Neural progenitor cell (in vitro differentiated cells): ENCODE results near the gene ARHGAP29. TPM values are rescaled to one million over a fixed set of nuclear protein-coding genes. Genes with fewer than 3 reads are reported as not detected.

Experiments
- DNase-seq: peaks from one replicate; pipeline ENCODE4 v3.0.0-alpha.2; 2016; ENCODE audit warnings: low spot score
- H2AFZ ChIP-seq: fragments of 200-600 bp; sonication (generic); replicated peaks from 2 replicates; pipeline ENCODE4 v1.6.1; 2016; ENCODE audit warnings: antibody characterized with exemption
- H3F3A ChIP-seq: fragments of 200-600 bp; sonication (generic); 2 replicates; pipeline ENCODE4 v1.6.1; 2016; ENCODE audit warnings: antibody characterized with exemption, low read depth
- H3K27ac ChIP-seq: fragments of 200-600 bp; sonication (generic); 2 replicates; pipeline ENCODE4 v1.5.1; 2016; ENCODE audit warnings: mild to moderate bottlenecking
- H3K27me3 ChIP-seq: fragments of 200-600 bp; sonication (generic); 2 replicates; pipeline ENCODE4 v1.6.1; 2016; ENCODE audit warnings: mild to moderate bottlenecking, moderate library complexity
- H3K36me3 ChIP-seq: fragments of 200-600 bp; sonication (generic); 2 replicates; pipeline ENCODE4 v1.5.1; 2016
- H3K4me1 ChIP-seq: fragments of 200-600 bp; sonication (generic); 2 replicates; pipeline ENCODE4 v1.6.1; 2016; ENCODE audit warnings: mixed run types
- H3K4me2 ChIP-seq: fragments of 200-600 bp; sonication (generic); 2 replicates; pipeline ENCODE4 v1.6.1; 2016
- H3K4me3 ChIP-seq: fragments of 200-600 bp; sonication (generic); 2 replicates; pipeline ENCODE4 v1.5.1; 2016
- H3K79me2 ChIP-seq: fragments of 200-600 bp; sonication (generic); 2 replicates; pipeline ENCODE4 v1.6.1; 2016; ENCODE audit warnings: low read depth
- H3K9ac ChIP-seq: fragments of 200-600 bp; sonication (generic); 2 replicates; pipeline ENCODE4 v1.6.1; 2016
- H3K9me3 ChIP-seq: fragments of 200-600 bp; sonication (generic); 2 replicates; pipeline ENCODE4 v1.5.1; 2016; ENCODE audit warnings: low read depth
- H4K20me1 ChIP-seq: fragments of 200-600 bp; sonication (generic); 2 replicates; pipeline ENCODE4 v1.6.1; 2016; ENCODE audit warnings: low read depth
- H3K27ac Mint-ChIP-seq: 3 replicates; pipeline ENCODE4 v1.8.0; 2021; ENCODE audit warnings: mixed read lengths
- H3K27me3 Mint-ChIP-seq: 2 replicates; pipeline ENCODE4 v1.8.0; 2022; ENCODE audit warnings: low read depth, mild to moderate bottlenecking, inconsistent platforms, moderate library complexity, mixed read lengths; ENCODE audit not compliant: insufficient read depth
- H3K36me3 Mint-ChIP-seq: 3 replicates; pipeline ENCODE4 v1.8.0; 2021; ENCODE audit warnings: mixed read lengths
- H3K4me1 Mint-ChIP-seq: 3 replicates; pipeline ENCODE4 v1.8.0; 2021; ENCODE audit warnings: mixed read lengths
- H3K4me3 Mint-ChIP-seq: 3 replicates; pipeline ENCODE4 v1.8.0; 2021; ENCODE audit warnings: mild to moderate bottlenecking, moderate library complexity, mixed read lengths
- H3K9me3 Mint-ChIP-seq: 3 replicates; pipeline ENCODE4 v1.8.0; 2020; ENCODE audit warnings: mixed read lengths
- EZH2 ChIP-seq: fragments of 200-600 bp; sonication (generic); IDR thresholded peaks from 2 replicates; pipeline ENCODE4 v1.6.1; 2017; ENCODE audit warnings: antibody characterized with exemption, mild to moderate bottlenecking, moderate library complexity
- EZH2phosphoT487 ChIP-seq: fragments of 200-600 bp; sonication (generic); IDR thresholded peaks from 2 replicates; pipeline ENCODE4 v1.6.1; 2017; ENCODE audit warnings: antibody characterized with exemption
- total RNA-seq: library from RNA; depleted of rRNA; stranded (reverse); fragments of >200 nt; gene quantifications from 2 replicates; pipeline ENCODE4 v1.2.3, GENCODE V29; 2015; ENCODE audit warnings: low replicate concordance
- TF ChIP-seq, protein P1 (sequence below): fragments of 200-600 bp; sonication (generic); IDR thresholded peaks from 2 replicates; pipeline ENCODE4 v1.5.1; 2017; ENCODE audit warnings: antibody characterized with exemption, mild to moderate bottlenecking

Gene ARHGAP29
- total RNA-seq, 1 donor from 2014 or later: 14.8 TPM

DNA sequence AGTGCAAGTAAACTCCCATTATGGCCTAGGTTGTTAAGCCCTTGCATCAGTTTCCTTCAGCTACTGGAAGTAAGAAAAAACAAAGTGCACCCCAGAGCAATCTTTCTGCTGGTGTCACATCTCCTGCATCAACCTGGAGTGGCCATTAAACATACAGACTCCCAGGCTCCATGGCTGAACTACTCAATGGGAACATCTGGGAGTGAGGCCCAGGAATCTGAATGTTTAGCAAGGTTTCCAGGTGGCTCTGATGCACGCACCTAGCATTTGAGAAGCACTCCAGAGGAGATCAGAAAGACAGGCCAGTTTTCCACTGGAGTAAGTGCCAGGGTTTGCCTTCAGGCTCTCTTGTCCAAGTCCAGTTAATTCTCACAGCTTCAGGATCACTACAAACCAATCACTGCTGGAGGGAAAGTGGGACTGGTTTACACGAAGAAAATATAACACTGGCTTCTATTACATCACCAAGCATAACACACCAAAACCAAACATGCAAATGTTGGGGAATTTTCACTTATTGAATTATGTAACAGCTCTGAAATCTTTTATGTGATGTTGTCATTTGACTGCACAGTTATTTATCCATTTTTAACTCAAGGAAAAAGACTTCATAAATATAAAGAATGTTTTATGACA is 94.1 kb downstream of the ARHGAP29 start:
- no peak for DNase-seq
- TF ChIP-seq EZH2: no peak
- no peak for TF ChIP-seq EZH2phosphoT487
- TF ChIP-seq, protein P1, sequence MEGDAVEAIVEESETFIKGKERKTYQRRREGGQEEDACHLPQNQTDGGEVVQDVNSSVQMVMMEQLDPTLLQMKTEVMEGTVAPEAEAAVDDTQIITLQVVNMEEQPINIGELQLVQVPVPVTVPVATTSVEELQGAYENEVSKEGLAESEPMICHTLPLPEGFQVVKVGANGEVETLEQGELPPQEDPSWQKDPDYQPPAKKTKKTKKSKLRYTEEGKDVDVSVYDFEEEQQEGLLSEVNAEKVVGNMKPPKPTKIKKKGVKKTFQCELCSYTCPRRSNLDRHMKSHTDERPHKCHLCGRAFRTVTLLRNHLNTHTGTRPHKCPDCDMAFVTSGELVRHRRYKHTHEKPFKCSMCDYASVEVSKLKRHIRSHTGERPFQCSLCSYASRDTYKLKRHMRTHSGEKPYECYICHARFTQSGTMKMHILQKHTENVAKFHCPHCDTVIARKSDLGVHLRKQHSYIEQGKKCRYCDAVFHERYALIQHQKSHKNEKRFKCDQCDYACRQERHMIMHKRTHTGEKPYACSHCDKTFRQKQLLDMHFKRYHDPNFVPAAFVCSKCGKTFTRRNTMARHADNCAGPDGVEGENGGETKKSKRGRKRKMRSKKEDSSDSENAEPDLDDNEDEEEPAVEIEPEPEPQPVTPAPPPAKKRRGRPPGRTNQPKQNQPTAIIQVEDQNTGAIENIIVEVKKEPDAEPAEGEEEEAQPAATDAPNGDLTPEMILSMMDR: no peak
- H3K27ac ChIP-seq: no peak overlapping the region
- H3K4me2 ChIP-seq: no peak overlapping the region
- no peaks in the 10 kb centered on the region for H3K79me2 ChIP-seq
- H3K36me3 ChIP-seq: no peaks in the 10 kb centered on the region
- H3K4me1 Mint-ChIP-seq: no peaks in the 10 kb centered on the region
- H3K4me1 ChIP-seq: peaks cover 7% of the 10 kb centered on the region
- no peak overlapping the region for H3K4me3 Mint-ChIP-seq
- H3K27me3 Mint-ChIP-seq: no peaks in the 10 kb centered on the region
- H3K36me3 Mint-ChIP-seq: no peaks in the 10 kb centered on the region
- H3K9ac ChIP-seq: no peak overlapping the region
- H3K4me3 ChIP-seq: no peak overlapping the region
- H3K27me3 ChIP-seq: no peaks in the 10 kb centered on the region
- no peaks in the 10 kb centered on the region for H3F3A ChIP-seq
- H3K9me3 ChIP-seq: no peaks in the 10 kb centered on the region
- no peak overlapping the region for H3K27ac Mint-ChIP-seq
- H3K9me3 Mint-ChIP-seq: peaks cover 6% of the 10 kb centered on the region
- H4K20me1 ChIP-seq: no peaks in the 10 kb centered on the region
- no peak overlapping the region for H2AFZ ChIP-seq

DNA sequence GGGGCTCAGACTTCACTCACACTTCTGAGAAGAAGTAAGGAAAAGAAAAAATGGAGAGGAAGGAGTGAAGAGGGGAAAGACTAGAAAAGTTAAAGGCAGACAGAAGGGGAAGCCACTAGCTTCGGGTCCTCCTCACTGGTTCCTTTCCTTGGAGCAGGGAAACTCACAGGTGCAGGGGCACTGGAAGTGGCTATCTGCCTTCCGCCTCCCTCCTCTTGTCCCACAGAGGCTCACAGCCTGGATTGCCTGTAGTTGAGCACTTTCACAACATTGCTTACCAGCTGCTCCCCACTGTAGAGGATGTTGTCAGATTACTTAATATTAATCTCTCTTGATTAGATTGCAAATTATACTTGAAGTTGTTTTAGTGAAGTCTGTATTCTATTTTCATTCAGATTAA is 94.8 kb downstream of the ARHGAP29 start:
- Histone ChIP-seq H3F3A (no peaks in the 10 kb centered on the region), H3K9me3 (no peaks in the 10 kb centered on the region), H2AFZ (peak overlapping the region; percentile 69), H3K4me1 (peaks cover 7% of the 10 kb centered on the region), H3K79me2 (no peaks in the 10 kb centered on the region), H3K4me3 (no peak overlapping the region), H3K27me3 (no peaks in the 10 kb centered on the region), H3K36me3 (no peaks in the 10 kb centered on the region), H3K9ac (no peak overlapping the region), H3K4me2 (no peak overlapping the region), H4K20me1 (no peaks in the 10 kb centered on the region), H3K27ac (no peak overlapping the region)
- no peaks in the 10 kb centered on the region for H3K27me3 Mint-ChIP-seq
- TF ChIP-seq EZH2phosphoT487: no peak
- TF ChIP-seq, protein P1: no peak
- H3K27ac Mint-ChIP-seq: no peak overlapping the region
- peaks cover 6% of the 10 kb centered on the region for H3K9me3 Mint-ChIP-seq
- H3K36me3 Mint-ChIP-seq: no peaks in the 10 kb centered on the region
- H3K4me3 Mint-ChIP-seq: no peak overlapping the region
- no peaks in the 10 kb centered on the region for H3K4me1 Mint-ChIP-seq
- no peak for DNase-seq

DNA sequence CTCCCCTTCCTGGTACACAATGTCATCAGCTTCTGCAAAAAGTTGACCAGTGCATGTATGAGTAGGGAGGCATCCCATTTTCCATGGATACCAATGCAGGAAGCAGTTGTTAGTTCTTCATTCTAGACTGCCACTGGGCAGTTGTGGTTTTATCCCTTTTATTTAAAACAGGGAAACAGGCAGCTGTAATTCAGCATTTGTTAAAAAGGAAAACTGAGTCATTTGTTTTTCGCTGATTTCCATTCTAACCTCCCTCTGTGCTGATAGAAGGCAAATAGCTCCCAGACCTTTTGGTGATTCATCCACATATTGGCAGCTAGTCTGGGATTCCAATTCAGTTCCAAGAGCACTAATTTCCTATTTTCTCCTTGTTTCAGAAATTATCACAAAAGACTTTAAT is 95.4 kb downstream of the ARHGAP29 start:
- Histone ChIP-seq H3K79me2 (no peaks in the 10 kb centered on the region), H3K4me3 (no peak overlapping the region), H3K4me1 (peaks cover 6% of the 10 kb centered on the region), H3K9ac (no peak overlapping the region), H3K4me2 (no peak overlapping the region), H3K27ac (no peak overlapping the region), H3F3A (no peaks in the 10 kb centered on the region), H4K20me1 (no peaks in the 10 kb centered on the region), H3K9me3 (no peaks in the 10 kb centered on the region), H3K27me3 (no peaks in the 10 kb centered on the region), H3K36me3 (no peaks in the 10 kb centered on the region), H2AFZ (peak overlapping the region; percentile 69)
- Mint-ChIP-seq H3K27me3 (no peaks in the 10 kb centered on the region), H3K4me1 (no peaks in the 10 kb centered on the region), H3K4me3 (no peak overlapping the region), H3K27ac (no peak overlapping the region), H3K36me3 (no peaks in the 10 kb centered on the region), H3K9me3 (peaks cover 9% of the 10 kb centered on the region)
- no peak for DNase-seq
- TF ChIP-seq EZH2phosphoT487 (no peak), EZH2 (no peak)
- TF ChIP-seq, protein P1: no peak
